Tibial artery (tissue), 4 donors: ENCODE measurements around the gene CFAP157.

Source experiments
- DNase-seq, 2 donors: peaks; one replicate each; pipeline ENCODE4 v3.0.0-alpha.2; 2019
- H3K27ac ChIP-seq, 2 donors: fragments of 200-600 bp; sonication (generic) in 1 of 2; 1 replicate in 1 of 2; 2 replicates in 1 of 2; pipeline ENCODE4 v1.5.1; 2018 to 2019; ENCODE audit warnings: mild to moderate bottlenecking in 1 of 2
- H3K27me3 ChIP-seq, 2 donors: fragments of 200-600 bp; sonication (generic) in 1 of 2; one replicate each; pipeline versions ENCODE4 v1.5.1 to v1.6.0; 2016 to 2019
- H3K36me3 ChIP-seq, 3 donors: fragments of 200-600 bp; sonication (generic) in 2 of 3; one replicate each; pipeline ENCODE4 v1.5.1; 2016 to 2019; ENCODE audit warnings: mild to moderate bottlenecking in 2 of 3
- H3K4me1 ChIP-seq, 4 donors: fragments of 200-600 bp; sonication (generic) in 2 of 4; 1 replicate in 3 of 4; 2 replicates in 1 of 4; pipeline ENCODE4 v1.5.1; 2016 to 2019
- H3K4me3 ChIP-seq, 2 donors: fragments of 200-600 bp; sonication (generic) in 1 of 2; 1 replicate in 1 of 2; 2 replicates in 1 of 2; pipeline ENCODE4 v1.5.1; 2018 to 2019; ENCODE audit warnings: mild to moderate bottlenecking in 2 of 2
- H3K9me3 ChIP-seq, 3 donors: fragments of 200-600 bp; sonication (generic) in 1 of 3; one replicate each; pipeline ENCODE4 v1.5.1; 2016 to 2019
- CTCF ChIP-seq, 2 experiments: fragments of 200-600 bp in 1 of 2; fragments of 450-650 bp in 1 of 2; IDR thresholded peaks; one replicate each; pipeline ENCODE4 v1.5.1; 2017 to 2019; ENCODE audit warnings: antibody characterized with exemption in 2 of 2, mild to moderate bottlenecking in 1 of 2, moderate library complexity in 1 of 2
- intact Hi-C: fragments of 100-400 bp; cut with DNase I; formaldehyde crosslinking; loops from one replicate; pipeline ENCODE4 v1.15.0; 2023; ENCODE audit warnings: low total_unique reads

Gene CFAP157

GRCh38 chr9:127716412-127716811 lies 9.6 kb downstream of the CFAP157 start:
- Histone ChIP-seq H3K27me3 (peaks cover 0 to 3% of the 10 kb centered on the region in 2 donors), H3K36me3 (peaks cover 0 to 8% (median 0%) of the 10 kb centered on the region in 3 donors), H3K4me3 (peak overlapping the region; percentile 72 to 78), H3K27ac (peak overlapping the region; percentile 81), H3K9me3 (no peaks in the 10 kb centered on the region), H3K4me1 (peaks cover 0 to 20% (median 18%) of the 10 kb centered on the region in 4 donors)
- intact Hi-C loops: no loop called here
- no peak for TF ChIP-seq CTCF (IDR thresholded peaks at IDR 0.05)
- DNase-seq: no peak

- Histone ChIP-seq H3K9me3 (no peaks in the 10 kb centered on the region), H3K4me3 (no peak overlapping the region), H3K36me3 (no peaks in the 10 kb centered on the region), H3K4me1 (peaks cover 0 to 20% (median 18%) of the 10 kb centered on the region in 4 donors), H3K27me3 (peaks cover 0 to 6% of the 10 kb centered on the region in 2 donors), H3K27ac (no peak overlapping the region)
- DNase-seq: no peak
- intact Hi-C loops: no loop called here
- TF ChIP-seq CTCF (IDR thresholded peaks at IDR 0.05): no peak
Measured at GRCh38 chr9:127717766-127718165, 11.0 kb downstream of the CFAP157 start.

GRCh38 chr9:127720031-127720864 lies 13.5 kb downstream of the CFAP157 start:
- Histone ChIP-seq H3K27ac (no peak overlapping the region), H3K4me3 (no peak overlapping the region), H3K9me3 (no peaks in the 10 kb centered on the region), H3K4me1 (peaks cover 0 to 18% (median 12%) of the 10 kb centered on the region in 4 donors), H3K36me3 (no peaks in the 10 kb centered on the region), H3K27me3 (peaks cover 0 to 24% of the 10 kb centered on the region in 2 donors)
- DNase-seq: no peak
- intact Hi-C loops: loop anchor here (5.0 kb wide), 1 partner anchor 218 kb away; no protein-coding TSS in a partner anchor
- no peak for TF ChIP-seq CTCF (IDR thresholded peaks at IDR 0.05)

- intact Hi-C loops: loop anchor here (5.0 kb wide), 1 partner anchor 219 kb away; no protein-coding TSS in a partner anchor
- no peak for DNase-seq
- H3K27ac ChIP-seq: no peak overlapping the region
- no peaks in the 10 kb centered on the region for H3K36me3 ChIP-seq
- peaks cover 0 to 17% (median 12%) of the 10 kb centered on the region in 4 donors for H3K4me1 ChIP-seq
- H3K9me3 ChIP-seq: no peaks in the 10 kb centered on the region
- no peak for TF ChIP-seq CTCF (IDR thresholded peaks at IDR 0.05)
- H3K27me3 ChIP-seq: peaks cover 0 to 24% of the 10 kb centered on the region in 2 donors
- H3K4me3 ChIP-seq: no peak overlapping the region
Measured at GRCh38 chr9:127720865-127721227, 14.1 kb downstream of the CFAP157 start.

GRCh38 chr9:127721391-127721821 lies 14.6 kb downstream of the CFAP157 start:
- H3K4me1 ChIP-seq: peaks cover 0 to 12% (median 7%) of the 10 kb centered on the region in 4 donors
- DNase-seq: no peak
- H3K27me3 ChIP-seq: peaks cover 0 to 24% of the 10 kb centered on the region in 2 donors
- no peak for TF ChIP-seq CTCF (IDR thresholded peaks at IDR 0.05)
- no peak overlapping the region for H3K4me3 ChIP-seq
- H3K27ac ChIP-seq: no peak overlapping the region
- no peaks in the 10 kb centered on the region for H3K36me3 ChIP-seq
- intact Hi-C loops: loop anchor here (5.0 kb wide), 1 partner anchor 219 kb away; no protein-coding TSS in a partner anchor
- H3K9me3 ChIP-seq: no peaks in the 10 kb centered on the region
